Middle frontal gyrus (tissue), 1 donor: Measurements from ENCODE around the gene C1orf122.

Source experiments
- DNase-seq: peaks from one replicate; pipeline ENCODE4 v3.0.0-alpha.2; 2015; ENCODE audit warnings: low spot score; ENCODE audit errors: extremely low spot score

C1orf122 gene

GRCh38 chr1:37844536-37844935 is 36.9 kb downstream of the C1orf122 start:
- no peak for DNase-seq

DNA sequence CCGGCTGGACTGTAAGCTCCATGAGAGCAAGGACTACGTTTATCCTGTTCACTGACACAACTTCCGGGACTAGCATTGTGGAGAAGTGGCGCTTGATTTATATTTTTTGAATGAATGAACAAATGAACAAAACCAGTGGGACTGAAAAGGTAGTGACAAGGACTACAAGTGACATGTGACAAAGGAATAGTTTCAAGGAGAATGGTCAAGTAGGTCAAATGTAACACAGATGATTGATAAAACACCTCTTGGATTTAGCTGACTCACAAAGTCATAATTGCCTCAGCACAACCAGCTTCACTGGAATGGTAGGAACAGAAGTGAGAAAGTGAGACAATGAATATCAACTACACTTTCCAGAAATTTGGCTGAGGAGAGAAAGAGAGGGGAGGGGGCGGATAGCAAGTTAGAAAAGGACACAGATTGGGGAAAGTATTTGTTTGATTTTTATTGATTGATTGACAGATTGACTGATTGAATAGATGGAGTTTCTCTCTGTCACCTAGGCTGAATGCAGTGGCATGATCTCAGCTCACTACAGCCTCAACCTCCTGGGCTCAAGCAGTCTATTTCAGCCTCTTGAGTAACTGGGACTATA is 37.6 kb downstream of the C1orf122 start:
- DNase-seq, result no peak

- no peak for DNase-seq
Observed at GRCh38 chr1:37845786-37846185, 38.2 kb downstream of the C1orf122 start.

- DNase-seq, result no peak
Observed at GRCh38 chr1:37846647-37847339, 39.2 kb downstream of the C1orf122 start.

GRCh38 chr1:37849480-37849879 is 41.9 kb downstream of the C1orf122 start:
- no peak for DNase-seq

DNA sequence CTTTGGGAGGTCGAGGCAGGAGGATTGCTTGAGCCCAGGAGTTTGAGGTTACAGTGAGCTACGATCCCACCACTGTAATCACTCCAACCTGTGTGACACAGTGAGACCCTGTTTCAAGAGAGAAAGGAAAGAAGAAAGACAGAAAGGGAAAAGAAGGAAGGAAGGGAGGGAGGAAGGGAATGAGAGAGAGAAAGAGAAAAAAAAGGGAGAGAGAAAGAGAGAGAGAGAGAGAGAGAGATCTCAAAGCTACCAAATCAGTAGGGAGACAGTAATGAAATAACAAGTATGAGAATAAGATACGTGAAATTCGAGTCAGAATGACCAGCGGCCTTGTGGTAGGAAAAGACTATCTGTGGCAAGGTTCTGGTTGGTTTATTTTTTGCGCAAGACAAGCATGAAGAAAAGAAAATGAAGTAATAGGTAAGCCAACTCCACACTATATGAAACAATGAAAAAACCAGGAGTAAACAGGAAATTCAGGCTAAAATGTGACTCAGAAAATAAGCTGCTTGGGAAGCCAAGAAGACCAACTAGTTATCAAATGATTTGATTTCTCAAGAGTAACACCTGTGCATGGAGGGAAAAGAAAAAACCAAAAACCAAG is 42.9 kb downstream of the C1orf122 start:
- no peak for DNase-seq

GRCh38 chr1:37851262-37851661 is 43.7 kb downstream of the C1orf122 start:
- DNase-seq, result no peak

GRCh38 chr1:37851782-37852210 is 44.2 kb downstream of the C1orf122 start:
- no peak for DNase-seq

DNA sequence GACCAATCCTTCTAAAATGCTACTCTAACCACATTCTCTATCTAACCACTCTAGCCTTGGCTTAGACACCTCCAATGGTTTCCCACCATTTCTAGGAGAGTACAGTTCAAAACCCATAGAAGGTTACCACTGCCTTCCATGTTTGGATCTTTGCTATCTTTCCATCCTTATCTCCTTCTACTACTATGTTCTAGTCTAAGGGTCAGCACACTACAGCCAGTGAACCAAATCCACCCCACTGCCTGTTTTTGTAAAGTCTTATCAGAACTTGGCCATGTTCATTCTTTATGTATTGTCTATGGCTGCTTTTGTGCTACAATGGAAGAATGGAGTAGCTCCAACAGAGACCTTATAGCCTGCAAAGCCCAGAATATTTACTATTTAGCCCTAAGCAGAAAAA is 45.6 kb downstream of the C1orf122 start:
- no peak for DNase-seq

DNA sequence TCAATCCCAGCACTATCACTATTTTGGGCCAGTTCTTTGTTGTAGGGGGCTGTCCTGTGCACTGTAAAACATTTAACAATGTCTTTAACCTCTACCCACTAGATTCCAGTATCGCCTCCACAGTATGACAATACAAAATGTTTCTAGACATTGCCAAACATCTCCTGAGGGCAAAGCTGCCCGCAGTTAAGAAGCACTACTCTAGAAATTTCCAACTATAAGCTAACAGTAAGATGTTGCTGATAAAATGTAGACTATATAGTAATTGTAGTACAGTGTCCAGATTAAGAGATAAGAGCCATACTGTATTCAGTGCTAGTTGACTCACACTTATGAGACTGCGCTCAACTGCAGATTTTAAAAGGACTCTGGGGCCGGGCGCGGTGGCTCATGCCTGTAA is 46.8 kb downstream of the C1orf122 start:
- DNase-seq, result no peak
